Amniotic stem cell (primary cell): ENCODE data around the gene ZNF491.
"Not testable (repeated sequence)": the region's sequence is repeated elsewhere in the genome, so short reads cannot be mapped to it uniquely, and the experiment has no call there.

Experiments used
- DNase-seq: peaks from one replicate; lab custom pipeline; 2025; lab: John Stamatoyannopoulos, UW

The ZNF491 gene

DNA sequence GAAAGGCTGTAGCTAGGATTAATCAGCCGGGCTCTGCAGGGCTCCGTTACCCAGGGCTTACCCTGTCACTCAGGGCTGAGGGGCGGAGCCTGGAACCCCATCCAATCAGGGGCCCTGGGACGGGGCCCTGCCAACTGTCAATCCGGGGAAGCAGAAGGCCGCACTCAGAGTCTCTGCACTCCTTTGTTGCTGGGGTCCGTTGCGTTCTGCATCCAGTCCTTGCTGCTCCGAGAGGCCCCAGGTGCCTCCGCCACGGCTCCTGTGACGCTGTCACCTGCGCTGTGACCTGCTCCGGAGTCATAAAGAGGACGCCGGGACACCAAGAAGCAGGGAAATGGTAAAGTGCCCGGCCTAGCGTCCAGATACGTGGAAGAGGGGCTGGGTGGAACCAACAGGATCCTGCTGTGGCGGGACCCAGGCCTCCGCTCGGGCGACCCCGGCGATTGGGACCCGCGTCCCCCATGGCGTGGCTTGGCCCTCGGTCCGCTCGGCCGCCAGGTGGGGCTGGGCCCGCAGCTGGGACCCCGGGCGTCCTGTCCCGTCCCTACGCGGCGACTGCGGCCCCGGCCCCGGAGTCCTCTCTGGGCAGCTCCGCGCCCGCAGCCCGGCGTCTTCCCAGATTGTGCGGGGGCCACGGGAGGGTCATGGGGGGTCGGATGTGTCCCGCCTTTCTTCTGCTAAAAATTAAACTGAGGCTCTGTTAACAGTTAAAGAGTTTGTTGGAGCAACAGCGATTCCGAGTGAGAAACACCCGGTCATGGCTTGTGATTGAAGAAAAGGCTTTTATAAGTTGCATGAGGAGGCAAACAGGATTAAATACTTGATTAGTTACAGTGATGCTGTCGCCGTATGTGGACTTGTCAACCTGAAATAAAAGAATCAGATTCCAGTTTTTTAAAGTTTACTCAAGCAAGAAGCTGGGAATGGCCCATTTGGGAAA is at the start of gene ZNF491:
Gene ZNF491 (plus strand): TSS at position 133 of the 940 bp plus-strand sequence. CDS start 7,431 bp downstream, outside the sequence.
- DNase-seq, result peak; percentile 96

DNA sequence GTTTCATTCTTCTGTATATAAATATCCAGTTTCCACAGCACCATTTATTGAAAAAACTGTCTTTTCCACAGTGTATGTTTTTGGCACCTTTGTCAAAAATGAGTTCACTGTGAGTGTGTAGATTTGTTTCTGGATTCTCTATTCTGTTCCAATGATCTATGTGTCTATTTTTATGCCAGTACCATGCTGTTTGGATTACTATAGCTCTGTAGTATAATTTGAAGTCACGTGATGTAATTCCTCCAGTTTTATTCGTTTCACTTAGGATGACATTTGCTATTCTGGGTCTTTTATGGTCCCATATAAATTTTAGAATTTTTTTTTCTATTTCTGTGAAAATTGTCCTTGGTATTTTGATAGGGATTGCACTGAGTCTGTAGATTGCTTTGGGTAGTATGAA is 48.6 kb upstream of the ZNF491 start:
- no peak for DNase-seq

- DNase-seq, result no peak
Observed at GRCh38 chr19:11752244-11752736, 46.0 kb upstream of the ZNF491 start.

DNA sequence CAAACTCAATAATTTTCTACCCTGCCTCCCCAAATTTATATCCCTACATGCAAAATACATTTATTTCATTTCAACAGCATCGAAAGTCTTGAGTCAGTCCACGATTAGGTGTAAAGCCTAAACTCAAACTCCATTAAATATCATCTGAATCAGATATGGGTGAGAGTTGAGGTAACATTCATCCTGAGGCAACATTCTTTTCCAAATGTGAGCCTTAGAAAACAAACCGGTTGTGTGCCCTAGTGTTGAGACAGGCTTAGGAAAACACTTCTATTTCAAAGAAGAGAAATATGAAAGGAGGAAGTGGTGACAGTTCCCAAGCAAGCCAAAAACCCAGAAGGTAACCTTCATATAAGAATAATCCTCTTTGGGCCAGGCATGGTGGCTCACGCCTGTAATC is 43.7 kb upstream of the ZNF491 start:
- no peak for DNase-seq

DNA sequence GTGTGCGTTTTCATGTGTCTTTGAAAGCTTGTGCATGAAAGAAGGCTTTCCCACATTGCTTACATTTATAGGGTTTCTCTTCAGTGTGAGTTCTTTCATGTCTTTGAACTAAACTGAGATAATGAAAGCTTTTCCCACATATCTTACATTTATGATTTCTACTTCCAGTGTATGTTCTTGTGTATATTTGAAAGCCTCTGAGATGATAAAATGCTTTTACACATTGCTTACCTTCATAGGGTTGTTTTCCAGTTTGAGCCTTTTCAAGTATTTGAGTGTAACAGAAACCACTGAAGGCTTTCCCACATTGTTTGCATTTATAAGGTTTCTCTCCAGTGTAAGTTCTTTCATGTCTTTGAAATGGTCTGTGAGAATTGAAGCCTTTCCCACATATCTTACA is 41.4 kb upstream of the ZNF491 start:
- no peak for DNase-seq

DNA sequence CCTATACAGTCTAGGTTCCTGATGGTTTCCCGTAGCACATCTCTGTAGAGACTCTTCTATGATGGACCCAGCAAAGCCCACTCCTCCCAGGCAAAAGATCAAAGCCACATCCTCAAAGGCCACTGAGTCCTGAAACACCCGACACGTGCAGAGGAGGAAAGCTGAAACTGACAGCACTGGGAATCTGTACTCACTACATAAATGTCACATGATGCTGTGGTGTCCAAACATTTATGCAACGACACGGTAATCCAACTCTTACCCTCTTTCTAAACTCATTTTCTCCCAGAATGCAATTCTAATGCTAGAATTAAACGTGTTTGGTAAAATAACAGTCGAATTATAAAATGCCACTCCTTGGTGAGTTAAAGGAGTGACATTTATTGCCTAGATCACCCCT is 38.5 kb upstream of the ZNF491 start:
- DNase-seq, result no peak

GRCh38 chr19:11763117-11763516 is 35.2 kb upstream of the ZNF491 start:
- DNase-seq, result no peak

- no peak for DNase-seq
Observed at GRCh38 chr19:11763611-11764010, 34.7 kb upstream of the ZNF491 start.

- DNase-seq, result peak; percentile 95
Observed at GRCh38 chr19:11766597-11767591, 31.4 kb upstream of the ZNF491 start, which contains the start of gene ZNF441. Gene ZNF441 (plus strand): TSS chr19:11767000. CDS start chr19:11767194, 194 bp downstream.

DNA sequence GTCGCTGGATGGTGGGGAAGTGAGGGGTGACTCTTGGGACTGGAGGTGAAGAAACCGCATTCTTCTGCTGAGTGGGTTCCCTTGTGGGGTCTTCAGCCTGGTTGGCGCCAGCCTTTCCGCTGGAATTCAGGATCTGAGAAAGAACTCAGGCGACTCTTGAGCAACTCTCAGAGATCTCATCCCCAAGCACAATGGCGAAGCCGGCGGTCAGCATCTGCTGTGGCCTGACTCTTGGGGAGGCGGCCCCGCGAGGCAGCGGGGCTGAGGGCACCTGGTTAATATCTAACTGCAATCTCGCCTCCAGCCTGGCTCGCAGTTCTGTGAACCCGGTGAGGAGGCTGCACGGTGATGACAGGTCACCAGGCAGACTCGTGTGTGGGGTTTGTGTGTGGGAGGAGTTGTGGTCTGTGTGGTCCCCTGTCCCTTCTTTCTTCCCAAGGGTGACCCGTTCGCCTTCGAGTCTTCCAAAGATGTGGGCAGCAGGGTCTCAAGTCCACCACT is 30.6 kb upstream of the ZNF491 start:
- DNase-seq, result no peak

- DNase-seq, result no peak
Observed at GRCh38 chr19:11769995-11770394, 28.3 kb upstream of the ZNF491 start.

- not testable (repeated sequence) for DNase-seq
Observed at GRCh38 chr19:11771520-11771919, 26.8 kb upstream of the ZNF491 start.

- not testable (repeated sequence) for DNase-seq
Observed at GRCh38 chr19:11776669-11777068, 21.7 kb upstream of the ZNF491 start.

DNA sequence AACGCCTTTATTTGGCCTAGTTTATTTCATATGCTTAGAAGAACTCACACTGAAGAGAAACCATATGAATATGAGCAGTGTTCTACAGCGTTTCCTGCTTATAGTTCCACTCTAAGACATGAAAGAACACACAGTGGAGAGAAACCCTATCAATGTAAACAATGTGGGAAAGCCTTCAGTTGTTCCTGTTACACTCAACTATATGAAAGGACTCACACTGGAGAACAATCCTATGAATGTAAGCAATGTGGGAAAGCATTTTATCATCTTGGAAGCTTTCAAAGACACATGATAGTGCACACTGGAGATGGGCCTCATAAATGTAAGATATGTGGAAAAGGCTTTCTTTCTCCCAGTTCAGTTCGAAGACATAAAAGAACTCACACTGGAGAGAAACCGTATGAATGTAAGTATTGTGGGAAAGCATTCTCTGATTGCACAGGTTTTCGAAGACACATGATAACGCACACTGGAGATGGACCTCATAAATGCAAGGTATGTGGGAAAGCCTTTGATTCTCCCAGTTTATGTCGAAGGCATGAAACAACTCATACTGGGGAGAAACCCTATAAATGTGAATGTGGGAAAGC is 17.8 kb upstream of the ZNF491 start:
- DNase-seq, result no peak

- no peak for DNase-seq
Observed at GRCh38 chr19:11781295-11782057, 16.8 kb upstream of the ZNF491 start.

DNA sequence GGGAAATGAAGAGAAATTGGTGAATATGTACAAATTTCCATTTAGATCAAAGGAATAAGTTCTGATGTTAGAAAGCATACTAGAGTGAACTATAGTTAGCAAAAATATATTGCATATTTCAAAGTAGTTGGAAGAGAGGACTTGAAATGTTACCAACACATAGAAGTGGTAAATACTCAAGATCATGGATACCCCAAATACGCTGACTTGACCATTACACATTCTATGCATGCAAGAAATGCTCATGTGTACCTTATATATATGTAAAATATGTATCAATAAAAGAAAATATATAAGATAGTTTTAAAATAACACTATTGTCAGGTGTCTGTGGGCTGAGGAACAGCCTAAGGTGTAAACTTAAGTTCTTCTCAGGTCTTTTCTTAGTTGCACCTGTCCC is 14.6 kb upstream of the ZNF491 start:
- DNase-seq, result no peak

- no peak for DNase-seq
Observed at GRCh38 chr19:11784356-11784755, 14.0 kb upstream of the ZNF491 start.

DNA sequence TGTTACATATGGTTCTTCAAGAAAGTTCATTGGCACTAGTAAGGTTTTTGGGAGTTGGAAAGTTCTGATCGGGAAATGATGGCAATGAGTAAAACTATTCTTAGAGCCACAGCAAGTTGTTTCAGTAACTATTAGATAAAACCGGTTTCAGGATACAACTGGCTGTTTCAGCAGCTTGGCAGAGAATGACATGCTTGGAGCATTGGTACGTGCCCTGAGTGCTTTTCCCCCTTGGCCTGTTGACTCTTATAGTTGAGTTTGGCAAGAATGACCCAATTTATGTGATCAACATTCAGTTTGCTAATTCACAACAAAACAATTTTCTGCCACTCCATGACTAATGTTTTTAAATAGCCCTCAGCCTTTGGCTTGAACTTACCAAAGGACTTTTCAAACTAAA is 10.8 kb upstream of the ZNF491 start:
- no peak for DNase-seq

GRCh38 chr19:11792942-11793341 is 5.4 kb upstream of the ZNF491 start:
- no peak for DNase-seq

DNA sequence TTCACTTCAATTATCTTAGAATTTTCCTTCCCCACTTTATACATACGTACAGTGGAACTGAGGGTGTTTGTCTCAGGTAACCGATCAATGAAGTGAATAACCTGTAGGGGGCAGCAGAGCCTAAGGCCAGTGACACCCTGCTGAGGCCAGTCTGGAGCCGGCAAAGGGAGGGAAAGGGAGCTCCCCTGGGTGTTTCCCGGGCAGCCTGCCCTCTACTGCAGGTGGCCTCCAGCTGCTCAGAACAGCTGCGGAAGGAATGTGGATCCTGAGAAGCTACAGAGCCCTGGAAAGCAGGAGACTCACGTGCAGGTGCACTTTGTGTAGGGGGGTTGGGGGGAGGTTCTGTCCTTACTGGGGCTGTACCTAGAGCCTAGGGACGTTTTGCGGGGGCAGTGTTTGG is 832 bp upstream of the ZNF491 start:
- DNase-seq, result peak; percentile 68
